Stimulated activated CD4-positive, alpha-beta T cell treated with anti-CD3 and anti-CD28 coated beads, Interleukin-12 subunit alpha, Interleukin-12 subunit beta, amount 100 ng/mL, for 48 hours (primary cell): ENCODE results near the gene GPI.
"Not testable (repeated sequence)": the region's sequence is repeated elsewhere in the genome, so short reads cannot be mapped to it uniquely, and the experiment has no call there.

Experiments
- DNase-seq, 3 donors: peaks; one replicate each; pipeline ENCODE4 v3.0.0-alpha.2; 2020; ENCODE audit warnings: low read depth in 2 of 3, low spot score in 1 of 3

GPI gene

GRCh38 chr19:34366738-34367623, 2.0 kb downstream of the GPI start:
- no peak for DNase-seq

- no peak for DNase-seq
These were observed 2.6 kb downstream of the GPI start for GRCh38 chr19:34367624-34367957.

- DNase-seq = no peak
These were observed 3.3 kb downstream of the GPI start for GRCh38 chr19:34368338-34368737.

GRCh38 chr19:34369166-34369565, 4.2 kb downstream of the GPI start:
- DNase-seq = not testable (repeated sequence)

DNA sequence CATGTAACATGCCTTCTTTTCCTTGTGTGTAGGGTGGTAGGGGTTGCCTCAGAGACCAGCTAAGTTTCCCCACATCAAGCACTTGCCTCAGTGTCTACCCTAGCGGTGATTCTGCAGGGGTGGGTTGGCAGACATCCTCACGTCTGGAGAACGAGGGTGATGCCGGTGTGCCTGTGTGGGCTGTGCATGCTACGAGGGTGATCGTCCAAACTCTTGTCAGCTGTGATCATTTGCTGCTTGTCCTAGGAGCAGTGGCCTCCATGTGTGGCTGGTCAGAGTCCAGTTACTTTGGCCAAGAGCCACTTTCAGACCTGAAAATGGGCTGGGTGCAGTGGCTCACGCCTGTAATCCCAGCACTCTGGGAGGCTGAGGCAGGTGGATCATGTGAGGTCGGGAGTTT, 5.1 kb downstream of the GPI start:
- no peak for DNase-seq

DNA sequence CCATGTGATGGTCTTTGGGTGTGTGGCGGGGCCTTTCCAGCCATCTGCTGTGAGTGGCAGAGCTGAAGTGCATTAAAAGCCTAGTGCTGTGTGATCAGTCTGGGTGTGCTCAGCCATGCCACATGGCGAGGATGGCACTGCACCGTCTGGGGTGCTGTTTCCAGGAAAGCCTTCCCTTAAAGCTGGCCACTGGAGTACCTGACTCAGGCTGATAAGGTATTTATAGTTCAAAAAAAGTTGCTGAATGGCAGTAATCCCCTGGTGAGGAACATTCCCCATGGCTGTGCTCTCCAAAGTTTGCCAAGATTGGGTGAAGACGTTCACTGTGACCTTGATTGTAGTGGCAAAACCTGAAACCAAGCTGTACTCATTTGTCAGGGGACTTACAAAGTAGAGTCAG, 6.0 kb downstream of the GPI start:
- DNase-seq = no peak

DNA sequence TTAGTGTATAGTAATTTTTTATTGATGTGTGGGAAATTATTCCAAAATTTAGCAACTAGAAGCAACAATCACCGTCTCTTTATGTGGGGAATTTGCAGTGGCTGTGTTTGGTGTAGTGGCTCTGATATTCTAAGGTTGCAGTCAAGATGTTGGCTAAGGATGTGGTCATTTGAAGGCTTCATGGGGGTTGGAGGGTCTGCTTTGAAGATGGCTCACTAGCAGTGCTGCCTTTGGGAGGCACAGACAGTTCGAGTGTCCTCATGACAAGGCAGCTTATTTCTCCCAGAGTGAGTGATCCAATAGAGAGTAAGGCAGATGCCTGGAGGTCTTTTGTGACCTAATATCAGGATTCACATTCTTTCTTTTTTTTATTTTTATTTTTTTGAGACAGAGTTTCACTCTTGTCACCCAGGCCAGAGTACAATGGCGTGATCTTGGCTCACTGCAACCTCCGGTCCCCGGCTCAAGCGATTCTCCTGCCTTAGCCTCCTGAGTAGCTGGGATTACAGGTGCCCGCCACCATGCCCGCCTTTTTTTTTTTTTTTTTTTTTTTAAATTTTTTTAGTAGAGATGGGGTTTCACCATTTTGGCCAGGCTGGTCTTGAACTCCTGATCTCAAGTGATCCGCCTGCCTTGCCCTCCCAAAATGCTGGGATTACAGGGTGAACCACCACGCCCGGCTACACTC, 8.7 kb downstream of the GPI start:
- DNase-seq = no peak

DNA sequence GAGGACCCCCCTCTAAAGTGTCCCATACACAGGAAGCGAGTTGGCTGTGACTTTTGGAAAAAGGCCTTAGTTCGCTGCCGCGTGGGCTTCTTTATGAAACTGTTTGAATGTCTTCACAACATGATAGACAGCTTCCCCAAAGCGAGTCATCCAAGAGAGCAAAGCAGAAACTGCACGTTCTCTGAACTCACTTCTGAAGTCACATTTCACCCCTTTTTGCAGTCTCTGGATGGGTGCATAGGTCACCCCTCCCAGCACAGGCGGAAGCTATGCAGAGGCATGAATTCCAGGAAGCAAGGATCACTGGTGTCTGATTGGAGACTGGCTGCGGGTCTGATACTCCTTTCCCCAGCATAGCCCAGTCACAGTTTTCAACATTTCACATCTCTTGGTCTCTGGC, 10.6 kb downstream of the GPI start:
- DNase-seq = no peak

GRCh38 chr19:34380639-34381241, 15.7 kb downstream of the GPI start:
- no peak for DNase-seq

DNA sequence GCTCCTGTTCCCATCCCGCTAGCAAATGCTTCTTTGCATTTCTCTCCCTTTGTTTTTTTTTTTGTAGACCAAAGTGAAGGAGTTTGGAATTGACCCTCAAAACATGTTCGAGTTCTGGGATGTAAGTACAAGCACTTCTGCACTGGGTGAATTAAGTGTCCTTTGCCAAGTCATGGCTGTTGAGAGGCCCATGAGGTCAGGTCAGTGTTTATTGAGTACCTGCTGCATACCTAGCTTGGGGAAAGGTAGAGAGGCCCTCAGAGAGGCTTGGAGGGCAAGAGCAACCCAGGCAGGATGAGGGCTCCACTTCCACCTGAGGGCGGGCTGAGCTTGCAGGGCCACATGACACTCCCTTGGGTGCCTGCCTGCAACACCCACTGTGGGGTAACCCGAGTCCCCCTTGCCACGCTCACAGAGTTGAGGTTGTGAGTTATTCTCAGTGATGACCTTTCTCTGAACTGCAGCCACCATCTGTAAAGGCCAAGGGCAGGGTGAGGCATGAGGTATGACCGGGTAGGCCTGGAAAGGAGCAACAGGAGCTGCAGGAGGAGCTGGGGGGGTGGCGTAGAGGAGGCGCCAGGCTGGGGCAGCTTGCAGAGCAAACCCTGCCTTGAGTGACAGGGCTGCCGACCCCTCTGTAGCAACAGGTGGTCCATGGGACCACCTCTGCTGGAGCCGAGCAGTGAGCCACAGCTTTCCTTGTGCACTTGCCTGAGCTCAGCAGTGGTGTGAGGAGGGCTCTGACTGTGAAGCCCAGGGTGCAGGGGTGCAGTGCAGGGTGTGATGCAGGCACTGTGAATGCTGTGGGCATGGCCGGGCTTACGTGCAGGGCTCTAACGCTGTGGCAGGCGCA, 16.6 kb downstream of the GPI start:
- DNase-seq = no peak

DNA sequence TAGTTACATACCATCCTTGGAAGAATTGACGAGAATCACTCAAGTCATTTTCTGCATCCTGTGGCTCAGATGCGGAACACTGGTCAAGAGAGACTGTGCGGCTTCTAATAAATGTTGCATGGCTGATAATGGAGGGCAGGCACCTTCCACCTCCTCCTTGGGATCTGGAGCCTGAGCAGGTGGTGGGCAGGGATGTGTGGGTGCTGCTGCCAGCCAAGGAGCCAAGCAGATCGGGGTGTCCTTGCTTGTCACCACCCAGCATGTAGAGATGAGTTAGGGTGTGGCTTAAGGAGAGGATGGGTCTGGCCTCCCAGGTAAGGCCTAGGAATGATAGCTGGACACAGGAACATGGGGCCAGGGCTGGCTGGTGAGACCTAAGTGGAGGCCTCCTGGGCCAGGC, 17.5 kb downstream of the GPI start:
- DNase-seq = no peak

GRCh38 chr19:34383599-34383998, 18.6 kb downstream of the GPI start:
- no peak for DNase-seq

DNA sequence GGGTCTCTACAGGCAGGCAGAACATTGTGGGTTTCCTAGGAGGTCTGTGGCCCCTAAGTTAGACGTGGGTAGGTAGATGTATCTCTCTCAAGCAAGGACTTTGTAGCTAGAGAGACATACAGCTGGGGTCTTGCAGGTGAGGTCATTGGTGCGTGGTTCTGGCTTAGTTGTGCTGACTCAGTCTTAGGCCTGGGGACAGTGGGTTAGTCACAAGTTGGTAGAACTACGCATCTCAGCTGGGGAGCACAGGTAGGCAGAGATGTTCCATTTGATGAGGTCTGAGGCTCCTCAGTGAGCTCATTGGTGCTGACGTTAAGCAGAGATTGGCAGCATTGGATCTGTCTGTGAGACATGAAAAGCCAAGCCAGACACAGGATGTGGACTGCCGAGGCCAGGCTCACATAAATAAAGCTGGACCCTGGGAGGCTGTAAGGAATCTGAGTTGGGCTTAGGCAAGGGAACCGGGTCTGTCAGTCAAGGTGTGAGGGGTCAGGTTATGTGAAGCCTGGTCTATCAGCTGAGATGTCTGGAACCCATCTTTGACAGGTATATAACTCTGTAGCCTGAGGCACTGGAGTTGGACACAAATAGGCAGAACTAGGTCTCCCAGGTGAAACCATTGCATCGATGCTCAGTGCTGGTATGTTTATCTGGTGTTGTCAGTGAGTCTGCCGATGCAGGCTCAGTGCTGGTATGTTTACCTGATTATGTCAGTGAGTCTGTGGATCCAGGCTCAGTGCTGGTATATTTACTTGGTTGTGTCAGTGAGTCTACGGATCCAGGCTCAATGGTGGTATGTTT, 21.8 kb downstream of the GPI start:
- DNase-seq = no peak

DNA sequence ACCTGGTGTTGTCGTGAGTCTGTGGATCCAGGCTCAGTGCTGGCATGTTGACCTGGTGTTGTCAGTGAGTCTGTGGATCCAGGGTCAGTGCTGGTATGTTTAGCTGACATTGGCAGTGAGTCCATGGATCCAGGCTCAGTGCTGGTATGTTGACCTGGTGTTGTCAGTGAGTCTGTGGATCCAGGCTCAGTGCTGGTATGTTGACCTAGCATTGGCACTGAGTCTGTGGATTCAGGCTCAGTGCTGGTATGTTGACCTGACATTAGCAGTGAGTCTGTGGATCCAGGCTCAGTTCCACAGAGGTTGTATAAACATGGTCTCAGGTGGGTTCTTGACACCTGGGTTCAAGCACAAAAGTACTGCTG, 22.4 kb downstream of the GPI start:
- no peak for DNase-seq

- not testable (repeated sequence) for DNase-seq
These were observed 23.7 kb downstream of the GPI start for GRCh38 chr19:34388745-34389144.

GRCh38 chr19:34391813-34392212, 26.8 kb downstream of the GPI start:
- no peak for DNase-seq

DNA sequence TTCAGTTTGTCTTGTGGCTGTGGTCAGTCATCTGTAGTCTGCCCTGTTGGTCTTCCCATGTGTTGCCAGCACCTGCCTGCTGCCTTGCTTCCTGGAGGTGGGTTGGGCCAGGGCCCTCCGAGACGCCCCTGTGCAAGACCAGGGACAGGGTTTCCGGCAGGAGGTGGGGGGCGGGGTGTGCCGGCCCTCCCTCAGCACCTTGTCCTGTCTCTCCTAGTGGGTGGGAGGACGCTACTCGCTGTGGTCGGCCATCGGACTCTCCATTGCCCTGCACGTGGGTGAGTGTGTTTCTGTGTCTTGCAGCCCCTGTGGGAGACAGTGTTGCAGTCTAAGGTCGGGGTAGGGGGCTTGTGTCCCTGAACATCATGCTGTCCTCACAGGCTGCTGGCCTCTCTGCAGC, 28.0 kb downstream of the GPI start:
- DNase-seq = no peak

GRCh38 chr19:34393629-34394028, 28.6 kb downstream of the GPI start:
- no peak for DNase-seq

DNA sequence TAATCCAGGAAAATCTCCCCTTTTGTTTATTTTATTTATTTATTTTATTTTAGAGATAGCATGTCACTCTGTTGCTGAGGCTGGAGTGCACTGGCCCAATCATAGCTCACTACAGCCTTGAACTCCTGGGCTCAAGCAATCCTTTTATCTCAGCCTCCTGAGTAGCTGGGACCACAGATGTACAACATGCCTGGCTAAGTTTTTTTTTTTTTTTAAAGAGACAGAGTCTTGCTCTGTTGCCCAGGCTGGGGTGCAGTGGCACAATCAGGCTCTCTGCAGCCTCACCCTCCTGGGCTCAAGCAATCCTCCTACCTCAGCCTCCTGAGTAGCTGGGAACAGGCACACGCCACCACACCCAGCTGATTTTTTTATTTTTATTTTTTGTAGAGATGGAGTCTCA, 32.9 kb downstream of the GPI start:
- DNase-seq = no peak

- DNase-seq = no peak
These were observed 34.9 kb downstream of the GPI start for GRCh38 chr19:34399886-34400285.

GRCh38 chr19:34400844-34401243, 35.8 kb downstream of the GPI start:
- not testable (repeated sequence) for DNase-seq
